Osteocyte (in vitro differentiated cells): Measurements from ENCODE around the gene CTBS. TPM values are rescaled to one million over a fixed set of nuclear protein-coding genes. Genes with fewer than 3 reads are reported as not detected.
A peak's percentile ranks its signal among the peaks of the same experiment; 100 is the strongest.
"Not testable (repeated sequence)": the region's sequence is repeated elsewhere in the genome, so short reads cannot be mapped to it uniquely, and the experiment has no call there.

Experiments used
- DNase-seq: peaks from one replicate; pipeline ENCODE4 v3.0.0; 2021; ENCODE audit warnings: mixed read lengths; ENCODE audit not compliant: unreplicated experiment; ENCODE audit errors: extremely low spot score
- H3K27ac Mint-ChIP-seq: one replicate; pipeline ENCODE4 v1.8.0; 2021; ENCODE audit warnings: mild to moderate bottlenecking, mixed read lengths; ENCODE audit not compliant: unreplicated experiment
- H3K27me3 Mint-ChIP-seq: one replicate; pipeline ENCODE4 v1.8.0; 2021; ENCODE audit warnings: mixed read lengths; ENCODE audit not compliant: unreplicated experiment
- H3K36me3 Mint-ChIP-seq: one replicate; pipeline ENCODE4 v1.8.0; 2021; ENCODE audit warnings: mixed read lengths; ENCODE audit not compliant: unreplicated experiment
- H3K4me1 Mint-ChIP-seq: one replicate; pipeline ENCODE4 v1.8.0; 2021; ENCODE audit warnings: mixed read lengths; ENCODE audit not compliant: unreplicated experiment
- H3K4me3 Mint-ChIP-seq: one replicate; pipeline ENCODE4 v1.8.0; 2021; ENCODE audit warnings: mild to moderate bottlenecking, moderate library complexity, mixed read lengths; ENCODE audit not compliant: unreplicated experiment
- H3K9me3 Mint-ChIP-seq: one replicate; pipeline ENCODE4 v1.8.0; 2021; ENCODE audit warnings: mixed read lengths; ENCODE audit not compliant: unreplicated experiment
- CTCF ChIP-seq: fragments of 200-600 bp; sonication (generic); IDR thresholded peaks from 2 replicates; pipeline ENCODE4 v1.5.0; 2021; ENCODE audit warnings: antibody characterized with exemption, mild to moderate bottlenecking, moderate library complexity
- total RNA-seq: library from RNA; stranded (reverse); gene quantifications from 2 replicates; pipeline ENCODE4 v1.2.1, GENCODE V29; 2021

The CTBS gene
- total RNA-seq, 1 donor from 2014 or later: 20.2 TPM

- Mint-ChIP-seq H3K27ac (no peak overlapping the region), H3K4me1 (peaks cover 5% of the 10 kb centered on the region), H3K4me3 (no peak overlapping the region), H3K27me3 (no peaks in the 10 kb centered on the region), H3K36me3 (peaks cover 9% of the 10 kb centered on the region), H3K9me3 (peaks cover 9% of the 10 kb centered on the region)
- TF ChIP-seq CTCF: no peak
- no peak for DNase-seq
These were observed 64.1 kb downstream of the CTBS start for GRCh38 chr1:84510165-84510564.

GRCh38 chr1:84509029-84509428 is 65.2 kb downstream of the CTBS start:
- H3K27me3 Mint-ChIP-seq: no peaks in the 10 kb centered on the region
- no peak for DNase-seq
- no peak overlapping the region for H3K4me3 Mint-ChIP-seq
- no peak for TF ChIP-seq CTCF
- peaks cover 9% of the 10 kb centered on the region for H3K36me3 Mint-ChIP-seq
- peaks cover 11% of the 10 kb centered on the region for H3K4me1 Mint-ChIP-seq
- H3K27ac Mint-ChIP-seq: no peak overlapping the region
- peaks cover 9% of the 10 kb centered on the region for H3K9me3 Mint-ChIP-seq

GRCh38 chr1:84508510-84508909 is 65.7 kb downstream of the CTBS start:
- Mint-ChIP-seq H3K27ac (no peak overlapping the region), H3K36me3 (peaks cover 9% of the 10 kb centered on the region), H3K4me1 (peaks cover 17% of the 10 kb centered on the region), H3K4me3 (no peak overlapping the region), H3K27me3 (no peaks in the 10 kb centered on the region), H3K9me3 (peaks cover 9% of the 10 kb centered on the region)
- no peak for DNase-seq
- TF ChIP-seq CTCF: no peak

- DNase-seq, H3K27ac Mint-ChIP-seq, H3K9me3 Mint-ChIP-seq, H3K4me3 Mint-ChIP-seq, H3K36me3 Mint-ChIP-seq, H3K27me3 Mint-ChIP-seq: not testable (repeated sequence)
- peaks cover 23% of the 10 kb centered on the region for H3K4me1 Mint-ChIP-seq
These were observed 66.4 kb downstream of the CTBS start for GRCh38 chr1:84507887-84508286.

- DNase-seq: no peak
- Mint-ChIP-seq H3K27ac (peak overlapping the region; percentile 99), H3K27me3 (no peaks in the 10 kb centered on the region), H3K36me3 (peaks cover 9% of the 10 kb centered on the region), H3K9me3 (peaks cover 9% of the 10 kb centered on the region), H3K4me3 (peak overlapping the region; percentile 98), H3K4me1 (peaks cover 28% of the 10 kb centered on the region)
- no peak for TF ChIP-seq CTCF
These were observed 67.3 kb downstream of the CTBS start for GRCh38 chr1:84506729-84507453.
